GM12873 (cell line): ENCODE results near the gene PAPPA2.

Source experiments
- TF ChIP-seq, protein P1 (sequence below): IDR thresholded peaks from 2 replicates; pipeline ENCODE4 v1.5.1; 2012; ENCODE audit warnings: low read depth, mild to moderate bottlenecking, moderate library complexity, low read length, control low read depth; ENCODE audit not compliant: insufficient read depth; ENCODE audit errors: missing control alignments

PAPPA2 gene

DNA sequence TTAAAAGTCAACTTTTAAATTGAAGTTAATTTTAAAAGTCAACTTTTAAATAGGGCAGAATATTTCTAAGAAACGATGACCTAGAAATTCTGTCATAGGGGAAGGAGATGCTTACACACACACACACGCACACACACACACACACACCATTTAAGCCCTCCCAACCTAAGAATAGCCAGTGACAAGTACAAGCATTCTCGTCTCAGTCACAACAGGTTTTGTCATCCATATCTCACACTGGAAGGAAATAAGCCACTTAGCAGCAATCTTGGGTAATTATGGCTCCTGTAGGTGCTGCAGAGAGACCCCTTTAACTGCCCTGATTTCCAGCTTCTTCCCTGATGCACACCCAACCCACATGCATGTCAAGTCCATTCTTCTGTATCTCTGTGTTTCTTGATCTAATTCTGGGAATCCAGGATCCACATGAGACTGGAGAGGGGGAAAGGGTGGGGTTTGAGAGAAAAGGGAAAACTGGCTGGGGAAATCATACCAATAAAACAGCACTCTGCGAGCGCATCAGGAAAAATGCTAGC lies 338.1 kb downstream of the PAPPA2 start:
- TF ChIP-seq, protein P1, sequence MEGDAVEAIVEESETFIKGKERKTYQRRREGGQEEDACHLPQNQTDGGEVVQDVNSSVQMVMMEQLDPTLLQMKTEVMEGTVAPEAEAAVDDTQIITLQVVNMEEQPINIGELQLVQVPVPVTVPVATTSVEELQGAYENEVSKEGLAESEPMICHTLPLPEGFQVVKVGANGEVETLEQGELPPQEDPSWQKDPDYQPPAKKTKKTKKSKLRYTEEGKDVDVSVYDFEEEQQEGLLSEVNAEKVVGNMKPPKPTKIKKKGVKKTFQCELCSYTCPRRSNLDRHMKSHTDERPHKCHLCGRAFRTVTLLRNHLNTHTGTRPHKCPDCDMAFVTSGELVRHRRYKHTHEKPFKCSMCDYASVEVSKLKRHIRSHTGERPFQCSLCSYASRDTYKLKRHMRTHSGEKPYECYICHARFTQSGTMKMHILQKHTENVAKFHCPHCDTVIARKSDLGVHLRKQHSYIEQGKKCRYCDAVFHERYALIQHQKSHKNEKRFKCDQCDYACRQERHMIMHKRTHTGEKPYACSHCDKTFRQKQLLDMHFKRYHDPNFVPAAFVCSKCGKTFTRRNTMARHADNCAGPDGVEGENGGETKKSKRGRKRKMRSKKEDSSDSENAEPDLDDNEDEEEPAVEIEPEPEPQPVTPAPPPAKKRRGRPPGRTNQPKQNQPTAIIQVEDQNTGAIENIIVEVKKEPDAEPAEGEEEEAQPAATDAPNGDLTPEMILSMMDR = no peak

DNA sequence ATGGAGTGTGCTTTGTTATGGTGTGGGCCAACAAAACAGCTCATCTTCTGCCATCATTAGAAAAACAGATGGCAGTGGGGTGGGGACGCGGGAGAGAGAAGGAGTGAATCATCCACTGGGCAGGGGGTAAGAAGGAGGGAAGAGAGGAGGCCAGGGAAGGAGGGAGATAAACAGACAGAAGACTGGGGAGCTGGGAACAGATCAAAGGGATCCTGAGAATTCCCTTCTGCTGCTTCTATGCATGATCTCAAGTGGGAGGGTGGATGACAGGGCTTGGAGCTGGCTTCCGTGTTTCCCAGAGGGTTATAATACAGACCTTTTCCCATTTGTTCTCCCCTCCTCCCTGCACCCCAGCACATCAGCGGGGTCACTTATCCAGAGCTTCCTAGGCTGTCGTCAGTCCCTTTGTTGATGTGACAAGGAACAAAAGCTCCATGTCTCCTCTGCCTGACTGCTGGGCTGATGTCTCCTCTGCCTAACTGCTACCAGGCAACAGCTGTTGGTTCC lies 338.6 kb downstream of the PAPPA2 start:
- TF ChIP-seq, protein P1 = no peak

DNA sequence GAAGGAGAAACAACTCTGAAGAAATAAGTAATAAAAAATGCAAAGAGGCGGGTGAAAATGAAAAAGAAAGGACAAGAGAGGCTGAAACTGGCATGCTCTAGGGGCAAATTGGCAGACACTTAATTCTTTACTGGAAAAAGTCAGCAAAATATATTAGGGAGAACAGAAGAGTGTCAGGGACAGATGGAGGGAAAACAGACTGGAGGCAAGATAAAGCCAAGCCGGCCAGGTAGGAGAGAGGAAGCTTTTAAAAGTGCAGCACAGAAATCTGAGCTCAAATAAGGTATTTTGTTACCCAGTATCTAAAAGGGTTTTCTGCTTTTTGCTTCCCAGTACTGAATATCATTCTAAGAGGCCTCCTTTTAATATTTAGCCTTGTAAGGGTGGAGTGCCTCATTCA lies 339.3 kb downstream of the PAPPA2 start:
- TF ChIP-seq, protein P1 = no peak

DNA sequence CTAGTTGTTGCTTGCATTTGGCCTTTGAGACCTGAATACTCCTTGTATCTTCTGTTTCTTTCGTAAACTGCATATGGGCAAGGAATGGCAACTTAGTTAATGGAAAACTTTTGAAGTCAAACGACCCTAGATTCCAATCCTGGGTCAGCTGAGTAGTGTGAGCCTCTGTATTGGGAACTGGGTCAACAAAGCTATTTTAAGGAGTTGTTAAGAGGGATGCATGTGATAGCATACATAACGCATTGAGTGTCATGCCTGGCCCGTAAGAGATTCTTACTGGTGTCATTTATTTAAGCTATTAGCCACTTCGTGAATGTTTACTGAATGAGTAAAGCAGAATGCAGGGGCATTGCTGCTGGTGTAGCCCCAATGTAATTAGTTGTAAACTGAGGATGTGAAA lies 340.1 kb downstream of the PAPPA2 start:
- TF ChIP-seq, protein P1 = no peak

DNA sequence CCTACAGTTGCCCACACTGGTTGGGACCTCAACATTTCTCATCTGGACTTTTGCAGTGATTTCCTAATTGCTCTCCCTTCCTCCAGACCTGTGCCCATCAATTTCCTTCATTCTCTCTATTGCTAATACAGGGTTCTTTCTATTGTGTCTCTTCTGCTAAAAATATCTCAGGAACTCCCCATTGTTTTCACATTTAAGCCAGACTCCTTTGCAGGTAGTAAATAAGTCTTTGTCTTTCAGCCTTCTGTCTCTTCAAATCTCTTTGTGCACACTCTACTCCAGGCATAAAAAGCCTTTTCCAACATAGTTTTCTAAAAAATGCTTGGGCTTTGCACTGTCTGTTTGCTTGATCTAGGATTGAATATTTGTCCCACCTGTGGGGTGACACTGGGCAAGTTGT lies 340.6 kb downstream of the PAPPA2 start:
- TF ChIP-seq, protein P1 = no peak

DNA sequence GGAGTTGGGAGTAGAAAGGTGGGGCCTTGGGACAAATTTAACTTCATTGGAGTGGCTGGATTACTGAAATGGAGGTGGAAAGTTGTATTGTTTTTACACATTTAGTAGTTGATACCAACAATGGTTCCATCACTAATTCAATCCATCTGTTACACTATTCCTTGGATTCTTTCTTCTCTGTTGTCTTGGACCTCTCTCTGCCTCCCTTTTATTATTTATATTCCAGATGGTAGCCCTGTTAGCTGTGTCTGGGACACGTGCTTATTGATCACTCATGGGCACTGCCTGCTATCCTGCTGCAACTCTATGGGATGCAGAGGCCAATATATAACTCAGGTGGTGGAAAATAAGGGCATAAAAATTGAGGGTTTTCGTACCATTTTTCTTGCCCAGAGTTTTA lies 346.3 kb downstream of the PAPPA2 start:
- TF ChIP-seq, protein P1 = no peak

DNA sequence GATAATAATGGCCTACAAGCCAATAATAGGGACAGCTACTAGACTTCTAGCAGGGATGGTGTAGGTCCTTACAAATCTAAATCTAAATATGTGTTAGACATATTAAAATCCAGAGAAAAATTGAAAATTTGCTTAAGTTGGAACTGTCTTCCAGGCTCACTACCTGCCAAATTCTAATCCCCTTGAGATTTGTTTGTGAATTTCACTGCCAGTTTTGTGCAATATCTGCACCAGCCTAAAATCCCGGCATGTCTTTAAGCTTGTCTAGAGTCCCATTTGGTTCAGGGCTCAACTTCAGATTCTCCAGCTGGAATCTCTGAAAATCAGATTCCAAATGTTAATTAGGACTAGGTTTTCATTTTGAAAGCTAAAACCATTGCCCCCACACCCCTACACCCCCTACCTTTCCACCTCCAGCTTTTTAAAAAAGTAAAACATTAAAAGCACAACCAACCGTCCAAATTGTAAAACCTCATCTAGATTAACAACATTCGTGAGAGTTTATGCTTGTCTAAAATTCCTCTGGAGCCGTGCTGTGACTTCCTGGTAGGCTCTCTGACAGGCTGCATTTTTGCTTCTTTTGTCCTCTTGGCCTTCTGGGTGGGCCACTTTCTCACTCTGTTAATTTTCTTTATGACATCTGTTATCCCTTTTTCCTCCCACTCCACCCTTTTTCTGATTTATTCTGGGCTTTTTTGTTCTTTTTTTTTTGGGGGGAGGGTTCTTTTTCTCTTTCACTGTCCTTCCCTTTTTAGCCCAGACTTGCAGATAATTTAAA lies 348.7 kb downstream of the PAPPA2 start:
- TF ChIP-seq, protein P1 = no peak
